Esophagus muscularis mucosa (tissue), 4 donors: Measurements from ENCODE around the gene RNASEL. TPM values are rescaled to one million over a fixed set of nuclear protein-coding genes. Genes with fewer than 3 reads are reported as not detected.

ENCODE experiments used
- DNase-seq: peaks from one replicate; pipeline ENCODE4 v3.0.0-alpha.2; 2017; ENCODE audit errors: extremely low spot score
- H3K27ac ChIP-seq, 4 donors: fragments of 200-600 bp; sonication (generic); replicated peaks in 1 of 4; 1 replicate in 3 of 4; 2 replicates in 1 of 4; pipeline ENCODE4 v1.5.1; 2016 to 2019; ENCODE audit warnings: mild to moderate bottlenecking in 1 of 4
- H3K27me3 ChIP-seq, 4 donors: fragments of 200-600 bp; sonication (generic); one replicate each; pipeline versions ENCODE4 v1.5.1 to v1.6.0; 2016 to 2019
- H3K36me3 ChIP-seq, 4 donors: fragments of 200-600 bp; sonication (generic); one replicate each; pipeline ENCODE4 v1.5.1; 2016 to 2019
- H3K4me1 ChIP-seq, 4 donors: fragments of 200-600 bp; sonication (generic); one replicate each; pipeline ENCODE4 v1.5.1; 2016 to 2019
- H3K4me3 ChIP-seq, 4 donors: fragments of 200-600 bp; sonication (generic); 1 replicate in 2 of 4; 2 replicates in 2 of 4; pipeline ENCODE4 v1.5.1; 2016 to 2019; ENCODE audit warnings: mild to moderate bottlenecking in 4 of 4, moderate library complexity in 1 of 4
- H3K9me3 ChIP-seq, 4 donors: fragments of 200-600 bp; sonication (generic); 1 replicate in 3 of 4; 2 replicates in 1 of 4; pipeline ENCODE4 v1.5.1; 2016 to 2019
- EP300 ChIP-seq: sonication (generic); formaldehyde crosslinking; IDR thresholded peaks from one replicate; pipeline ENCODE4 v1.6.1; 2017; ENCODE audit warnings: antibody characterized with exemption
- POLR2A ChIP-seq: fragments of 450-650 bp; IDR thresholded peaks from one replicate; pipeline ENCODE4 v1.6.1; 2017; ENCODE audit warnings: antibody characterized with exemption, moderate library complexity, mild to moderate bottlenecking, low read depth
- POLR2AphosphoS5 ChIP-seq, 2 donors: sonication (generic); formaldehyde crosslinking; IDR thresholded peaks; one replicate each; pipeline ENCODE4 v1.6.1; 2017; ENCODE audit warnings: antibody characterized with exemption in 2 of 2
- WGBS: methylation state at CpG from one replicate; pipeline ENCODE4 v1.1.5; 2018; 5-methylcytosine and 5-hydroxymethylcytosine counted together
- intact Hi-C: fragments of 100-400 bp; cut with DNase I; formaldehyde crosslinking; loops from one replicate; pipeline ENCODE4 v1.15.1; 2023
- total RNA-seq, 4 donors: library from RNA; depleted of rRNA; stranded (reverse); fragments of >200 nt; gene quantifications; one replicate each; pipeline versions ENCODE4 v1.1.0 to v1.2.1, GENCODE V29; 2016
- TF ChIP-seq, protein P1 (sequence below), 3 experiments: fragments of 200-600 bp in 2 of 3; fragments of 450-650 bp in 1 of 3; sonication (generic) in 2 of 3; IDR thresholded peaks; one replicate each; pipeline ENCODE4 v1.5.1; 2017 to 2019; ENCODE audit warnings: antibody characterized with exemption in 3 of 3, mild to moderate bottlenecking in 2 of 3, moderate library complexity in 1 of 3

The RNASEL gene
- total RNA-seq, 4 donors from 2014 or later, result 6.0 to 10.8 (median 9.0) TPM

DNA sequence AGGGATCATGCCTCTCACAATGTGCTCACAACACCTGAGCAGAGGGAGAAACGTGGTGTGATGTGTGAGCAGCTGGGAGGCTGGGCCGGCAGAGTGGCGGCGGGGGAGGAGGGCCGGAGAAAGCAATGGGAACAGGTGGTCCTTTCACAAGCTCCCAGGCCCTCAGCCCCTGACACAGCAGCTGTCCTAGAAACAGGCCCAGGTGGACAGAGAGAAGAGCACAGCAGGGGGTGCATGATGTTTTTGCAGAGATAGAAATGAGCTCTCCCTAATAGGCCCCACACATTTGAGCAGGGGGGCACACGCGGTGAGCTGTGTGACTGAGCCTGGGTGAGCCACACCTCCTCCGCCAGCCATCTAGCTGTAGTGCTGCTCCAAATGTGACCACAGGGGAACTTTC lies 22.7 kb upstream of the RNASEL start:
- TF ChIP-seq POLR2A (no peak), POLR2AphosphoS5 (IDR thresholded peaks at IDR 0.05) (no peak), EP300 (no peak)
- TF ChIP-seq, protein P1, sequence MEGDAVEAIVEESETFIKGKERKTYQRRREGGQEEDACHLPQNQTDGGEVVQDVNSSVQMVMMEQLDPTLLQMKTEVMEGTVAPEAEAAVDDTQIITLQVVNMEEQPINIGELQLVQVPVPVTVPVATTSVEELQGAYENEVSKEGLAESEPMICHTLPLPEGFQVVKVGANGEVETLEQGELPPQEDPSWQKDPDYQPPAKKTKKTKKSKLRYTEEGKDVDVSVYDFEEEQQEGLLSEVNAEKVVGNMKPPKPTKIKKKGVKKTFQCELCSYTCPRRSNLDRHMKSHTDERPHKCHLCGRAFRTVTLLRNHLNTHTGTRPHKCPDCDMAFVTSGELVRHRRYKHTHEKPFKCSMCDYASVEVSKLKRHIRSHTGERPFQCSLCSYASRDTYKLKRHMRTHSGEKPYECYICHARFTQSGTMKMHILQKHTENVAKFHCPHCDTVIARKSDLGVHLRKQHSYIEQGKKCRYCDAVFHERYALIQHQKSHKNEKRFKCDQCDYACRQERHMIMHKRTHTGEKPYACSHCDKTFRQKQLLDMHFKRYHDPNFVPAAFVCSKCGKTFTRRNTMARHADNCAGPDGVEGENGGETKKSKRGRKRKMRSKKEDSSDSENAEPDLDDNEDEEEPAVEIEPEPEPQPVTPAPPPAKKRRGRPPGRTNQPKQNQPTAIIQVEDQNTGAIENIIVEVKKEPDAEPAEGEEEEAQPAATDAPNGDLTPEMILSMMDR (IDR thresholded peaks at IDR 0.05), result no peak
- H3K4me3 ChIP-seq, result no peak overlapping the region
- no peaks in the 10 kb centered on the region for H3K27me3 ChIP-seq
- H3K27ac ChIP-seq, result no peak overlapping the region
- intact Hi-C loops, result no loop called here
- DNase-seq, result no peak
- H3K4me1 ChIP-seq, result peaks cover 20 to 33% (median 27%) of the 10 kb centered on the region in 4 donors
- H3K36me3 ChIP-seq, result no peaks in the 10 kb centered on the region
- H3K9me3 ChIP-seq, result no peaks in the 10 kb centered on the region
- WGBS, result 92% methylated on average over 7 of the region's 8 CpGs

DNA sequence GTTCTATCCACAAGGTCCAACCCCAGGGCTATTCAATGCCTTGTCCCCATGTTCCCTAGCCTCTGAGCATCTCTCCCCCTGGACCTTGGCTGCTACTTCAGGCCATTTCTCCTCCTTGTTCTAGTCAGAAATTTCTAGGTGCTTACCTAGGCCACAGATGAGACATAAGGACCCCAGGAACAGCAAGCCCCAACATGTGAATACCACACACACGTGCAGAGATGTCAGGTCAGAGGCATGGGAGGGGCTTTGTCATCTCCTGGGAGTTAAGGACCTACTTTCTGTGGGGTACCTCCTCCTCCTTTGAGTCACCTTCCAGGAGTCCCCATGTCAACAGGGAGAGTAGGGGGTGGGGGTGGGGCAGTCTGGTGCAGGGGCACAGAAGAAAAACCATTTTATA lies 22.3 kb upstream of the RNASEL start:
- H3K9me3 ChIP-seq, result no peaks in the 10 kb centered on the region
- TF ChIP-seq POLR2AphosphoS5 (IDR thresholded peaks at IDR 0.05), result no peak
- no peak for TF ChIP-seq POLR2A
- TF ChIP-seq EP300, result no peak
- TF ChIP-seq, protein P1 (IDR thresholded peaks at IDR 0.05), result no peak
- DNase-seq, result no peak
- no peaks in the 10 kb centered on the region for H3K36me3 ChIP-seq
- H3K27me3 ChIP-seq, result no peaks in the 10 kb centered on the region
- 90% methylated on average over 1 of the region's 1 CpG for WGBS
- H3K4me3 ChIP-seq, result no peak overlapping the region
- no peak overlapping the region for H3K27ac ChIP-seq
- intact Hi-C loops, result no loop called here
- peaks cover 18 to 28% (median 23%) of the 10 kb centered on the region in 4 donors for H3K4me1 ChIP-seq

DNA sequence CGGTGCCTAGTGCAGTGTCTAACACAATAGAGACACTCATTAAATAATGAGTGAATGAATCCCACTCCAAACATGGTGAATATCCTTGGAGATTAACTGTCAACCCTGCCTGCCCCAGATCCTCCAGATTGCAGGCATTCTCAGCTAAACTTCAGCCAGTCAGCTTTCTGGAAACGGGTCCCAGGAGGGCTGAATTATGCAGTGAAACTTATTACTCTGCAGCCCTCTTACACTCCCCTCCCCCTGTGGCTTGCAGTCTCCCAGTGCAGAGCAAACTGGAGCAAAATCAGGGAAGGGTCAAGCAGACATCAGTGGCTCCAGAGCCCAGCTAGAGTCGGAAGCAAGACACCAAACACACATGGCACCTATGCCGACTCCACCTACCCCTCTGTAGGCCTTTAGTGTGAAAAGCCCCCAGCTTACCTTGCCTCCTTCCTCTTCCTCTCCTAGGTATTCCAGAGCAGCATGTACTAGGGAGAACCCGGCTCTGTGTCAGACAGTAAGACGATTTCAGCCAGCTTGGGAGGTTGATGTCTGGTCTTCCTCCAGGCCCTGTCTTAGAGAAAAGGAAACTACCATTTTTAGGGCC lies 21.6 kb upstream of the RNASEL start:
- Histone ChIP-seq H3K4me3 (no peak overlapping the region), H3K4me1 (peaks cover 11 to 22% (median 17%) of the 10 kb centered on the region in 4 donors), H3K36me3 (no peaks in the 10 kb centered on the region), H3K27ac (no peak overlapping the region), H3K27me3 (no peaks in the 10 kb centered on the region), H3K9me3 (no peaks in the 10 kb centered on the region)
- no peak for TF ChIP-seq POLR2AphosphoS5 (IDR thresholded peaks at IDR 0.05)
- TF ChIP-seq EP300, result no peak
- TF ChIP-seq, protein P1 (IDR thresholded peaks at IDR 0.05), result no peak
- no peak for TF ChIP-seq POLR2A
- WGBS, result 82% methylated on average over 6 of the region's 6 CpGs
- DNase-seq, result no peak
- intact Hi-C loops, result no loop called here

DNA sequence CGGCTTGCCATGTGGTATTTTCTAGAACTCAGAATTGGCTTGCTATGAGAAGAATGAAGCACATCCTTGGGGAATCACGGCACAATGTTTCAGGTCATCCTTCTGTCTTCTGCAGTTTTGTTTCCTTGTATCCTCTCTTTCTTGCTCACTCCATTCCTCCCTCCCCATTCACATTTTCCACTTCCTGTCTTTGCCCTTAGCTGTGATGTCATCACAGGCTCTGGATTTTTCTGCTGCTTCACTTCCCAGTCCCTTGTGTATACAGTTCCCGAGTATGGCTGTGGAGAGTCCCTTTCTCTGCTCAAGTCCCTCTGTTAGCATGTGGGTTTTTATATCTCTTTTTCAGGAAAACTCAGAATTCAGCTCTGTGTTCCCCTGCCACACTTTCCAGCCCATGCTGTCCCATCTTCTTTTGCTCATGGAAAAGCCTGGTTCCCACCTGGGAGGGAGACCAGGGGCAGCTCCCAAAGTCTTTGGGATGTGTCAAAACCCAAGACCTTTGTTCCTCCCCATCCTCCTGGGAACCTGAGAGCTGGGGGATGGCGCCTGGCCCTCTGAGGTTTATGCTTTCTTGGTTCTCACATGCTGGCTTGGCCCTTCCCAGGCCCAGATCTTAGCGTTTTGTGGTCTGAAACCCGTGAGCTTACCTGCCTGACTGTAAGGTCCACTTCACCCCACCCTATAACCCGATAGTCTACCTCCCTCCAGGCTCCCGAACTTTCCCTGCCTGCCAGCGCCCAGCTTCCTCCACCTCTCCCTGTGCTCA lies 20.0 kb upstream of the RNASEL start:
- peaks cover 7 to 16% (median 11%) of the 10 kb centered on the region in 4 donors for H3K4me1 ChIP-seq
- DNase-seq, result no peak
- TF ChIP-seq POLR2A (no peak), EP300 (no peak), POLR2AphosphoS5 (IDR thresholded peaks at IDR 0.05) (no peak)
- TF ChIP-seq, protein P1 (IDR thresholded peaks at IDR 0.05), result no peak
- H3K36me3 ChIP-seq, result no peaks in the 10 kb centered on the region
- H3K27me3 ChIP-seq, result no peaks in the 10 kb centered on the region
- H3K9me3 ChIP-seq, result no peaks in the 10 kb centered on the region
- H3K4me3 ChIP-seq, result no peak overlapping the region
- WGBS, result 89% methylated on average over 9 of the region's 9 CpGs
- intact Hi-C loops, result no loop called here
- H3K27ac ChIP-seq, result peak overlapping the region in 2 of 4 donors; percentile 2 to 28
